ENCODE measurements around the gene EVI5L.
A peak's percentile ranks its signal among the peaks of the same experiment; 100 is the strongest.

EVI5L gene

GRCh38 chr19:7862413-7862951 is 32.5 kb downstream of the EVI5L start:
- DNase-seq = no peak

- DNase-seq = no peak
Observed at GRCh38 chr19:7863157-7863970, 33.3 kb downstream of the EVI5L start.

GRCh38 chr19:7863971-7864689 is 34.1 kb downstream of the EVI5L start:
- no peak for DNase-seq

- no peak for DNase-seq
Observed at GRCh38 chr19:7864690-7865074, 34.7 kb downstream of the EVI5L start.

GRCh38 chr19:7865262-7865911 is 35.4 kb downstream of the EVI5L start:
- DNase-seq = no peak

GRCh38 chr19:7866399-7867091 is 36.5 kb downstream of the EVI5L start:
- no peak for DNase-seq

GRCh38 chr19:7867092-7867844 is 37.2 kb downstream of the EVI5L start:
- DNase-seq = no peak

- peak; percentile 80 for DNase-seq
Observed at GRCh38 chr19:7868326-7868670, 38.3 kb downstream of the EVI5L start.

- peak; percentile 90 for DNase-seq
Observed at GRCh38 chr19:7868671-7869452, 38.8 kb downstream of the EVI5L start.

GRCh38 chr19:7869453-7869909 is 39.5 kb downstream of the EVI5L start:
- no peak for DNase-seq

GRCh38 chr19:7869910-7870511 is 40.0 kb downstream of the EVI5L start:
- DNase-seq = peak; percentile 85

GRCh38 chr19:7870571-7871436 is 40.8 kb downstream of the EVI5L start:
- DNase-seq = peak; percentile 86

- DNase-seq = peak; percentile 98
Observed at GRCh38 chr19:7871437-7872305, 41.7 kb downstream of the EVI5L start.

- no peak for DNase-seq
Observed at GRCh38 chr19:7872306-7873204, 42.5 kb downstream of the EVI5L start.

- no peak for DNase-seq
Observed at GRCh38 chr19:7873304-7874075, 43.5 kb downstream of the EVI5L start.

- DNase-seq = peak; percentile 91
Observed at GRCh38 chr19:7874076-7874896, 44.3 kb downstream of the EVI5L start, which contains the start of gene PRR36. Gene PRR36 (minus strand): TSS chr19:7874390. CDS start chr19:7873689, 701 bp downstream.
